Measurements from ENCODE around the gene VNN1. TPM values are rescaled to one million over a fixed set of nuclear protein-coding genes. Genes with fewer than 3 reads are reported as not detected.

The VNN1 gene
- total RNA-seq, 4 donors from 2014 or later: 4.5 to 41.6 (median 7.0) TPM

DNA sequence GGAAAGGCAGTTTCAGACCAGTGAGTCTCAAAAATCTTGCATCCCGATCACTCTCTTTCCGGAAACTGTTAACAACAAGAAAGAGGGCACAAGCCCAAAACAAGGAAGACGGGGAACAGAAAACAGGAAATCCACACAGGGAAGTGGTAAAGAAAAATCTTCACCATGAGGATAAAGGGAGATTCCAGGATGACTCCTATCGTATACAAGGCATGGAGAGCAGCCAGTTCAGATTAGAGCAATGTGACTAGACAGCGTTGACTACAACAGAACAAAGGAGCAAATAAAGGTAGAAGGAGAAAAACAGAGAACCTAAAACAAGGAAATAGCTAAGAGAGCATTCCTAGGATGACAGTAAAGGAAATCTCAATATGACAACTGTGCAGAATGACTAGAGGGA is 26.5 kb downstream of the VNN1 start:
- TF ChIP-seq, protein P1, sequence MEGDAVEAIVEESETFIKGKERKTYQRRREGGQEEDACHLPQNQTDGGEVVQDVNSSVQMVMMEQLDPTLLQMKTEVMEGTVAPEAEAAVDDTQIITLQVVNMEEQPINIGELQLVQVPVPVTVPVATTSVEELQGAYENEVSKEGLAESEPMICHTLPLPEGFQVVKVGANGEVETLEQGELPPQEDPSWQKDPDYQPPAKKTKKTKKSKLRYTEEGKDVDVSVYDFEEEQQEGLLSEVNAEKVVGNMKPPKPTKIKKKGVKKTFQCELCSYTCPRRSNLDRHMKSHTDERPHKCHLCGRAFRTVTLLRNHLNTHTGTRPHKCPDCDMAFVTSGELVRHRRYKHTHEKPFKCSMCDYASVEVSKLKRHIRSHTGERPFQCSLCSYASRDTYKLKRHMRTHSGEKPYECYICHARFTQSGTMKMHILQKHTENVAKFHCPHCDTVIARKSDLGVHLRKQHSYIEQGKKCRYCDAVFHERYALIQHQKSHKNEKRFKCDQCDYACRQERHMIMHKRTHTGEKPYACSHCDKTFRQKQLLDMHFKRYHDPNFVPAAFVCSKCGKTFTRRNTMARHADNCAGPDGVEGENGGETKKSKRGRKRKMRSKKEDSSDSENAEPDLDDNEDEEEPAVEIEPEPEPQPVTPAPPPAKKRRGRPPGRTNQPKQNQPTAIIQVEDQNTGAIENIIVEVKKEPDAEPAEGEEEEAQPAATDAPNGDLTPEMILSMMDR (IDR thresholded peaks at IDR 0.05; ENCODE audit: low read depth): no peak

DNA sequence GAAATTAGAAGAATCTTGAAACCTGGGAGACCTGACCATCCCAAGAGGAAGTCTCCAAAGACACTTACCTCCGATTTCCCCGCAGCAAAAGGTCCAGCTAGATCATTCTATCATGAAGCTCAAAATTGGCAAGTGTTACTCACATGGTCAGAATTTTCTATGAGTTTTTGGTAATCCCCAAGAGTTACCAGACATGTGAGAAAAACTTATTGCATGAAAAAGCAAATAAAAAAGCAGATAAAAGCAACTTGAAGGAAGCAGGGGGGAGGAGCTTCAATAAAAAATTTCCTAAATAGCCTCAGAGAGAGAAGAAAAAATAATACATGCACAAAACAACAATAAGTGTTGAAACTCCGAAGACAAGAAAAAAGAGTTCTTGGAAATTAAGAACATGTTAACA is 27.3 kb downstream of the VNN1 start:
- TF ChIP-seq, protein P1 (IDR thresholded peaks at IDR 0.05; ENCODE audit: low read depth): no peak

DNA sequence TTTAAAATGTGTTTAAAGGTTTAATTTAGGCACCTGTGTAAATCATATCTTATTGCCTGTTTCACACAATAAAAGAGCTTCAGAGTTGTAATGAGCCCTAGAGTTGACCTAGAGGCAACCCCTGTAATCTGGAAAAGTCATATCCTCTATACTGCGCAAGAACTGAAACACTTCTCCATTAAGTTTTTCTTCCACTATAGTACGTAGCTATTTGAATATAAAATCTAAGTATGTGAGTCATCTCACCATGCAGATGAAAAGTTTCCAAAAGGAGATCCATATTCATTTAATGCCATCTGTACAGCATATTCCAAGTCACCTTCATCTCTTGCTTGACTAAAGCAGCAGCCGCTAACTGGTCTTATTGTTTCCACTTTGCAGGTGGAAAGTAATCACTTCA is 28.8 kb downstream of the VNN1 start:
- TF ChIP-seq, protein P1 (IDR thresholded peaks at IDR 0.05; ENCODE audit: low read depth): no peak

DNA sequence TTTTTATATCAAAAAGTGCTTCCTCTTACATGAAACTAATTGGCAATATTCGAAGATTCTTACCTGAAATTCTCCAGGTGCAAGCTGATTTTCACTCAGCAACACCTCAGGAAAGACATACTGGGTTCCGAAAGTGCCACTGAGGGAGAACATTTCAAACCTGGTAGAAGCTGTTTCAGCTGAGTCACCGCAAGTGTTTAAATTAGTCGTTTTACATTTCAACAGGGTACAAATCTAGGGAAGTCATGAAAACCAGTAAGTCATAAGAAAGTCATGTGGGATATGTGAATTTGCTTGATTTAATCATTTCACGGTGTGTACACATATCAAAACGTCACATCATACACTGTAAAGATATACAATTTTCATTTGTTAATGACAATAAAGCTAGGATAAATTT is 29.6 kb downstream of the VNN1 start:
- TF ChIP-seq, protein P1 (IDR thresholded peaks at IDR 0.05; ENCODE audit: low read depth): no peak

DNA sequence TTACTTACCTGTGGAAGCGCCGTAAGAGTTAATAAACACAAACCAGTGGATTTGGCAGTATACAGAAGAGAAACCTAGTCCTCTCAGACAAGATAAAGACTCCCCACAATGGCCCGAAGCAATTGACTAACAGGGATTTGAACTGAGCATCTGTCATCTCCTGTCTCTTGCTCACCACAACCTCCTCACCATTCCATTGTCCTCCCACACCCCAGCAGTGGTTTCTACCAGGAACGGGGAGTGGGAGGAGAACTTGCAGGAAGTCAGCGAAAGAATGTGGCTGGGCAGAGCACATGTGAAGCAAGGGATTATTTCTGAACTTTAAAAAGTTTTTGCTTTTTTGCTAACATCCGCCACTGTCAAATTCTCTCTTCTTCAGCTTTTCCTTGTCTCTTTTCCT is 30.3 kb downstream of the VNN1 start:
- TF ChIP-seq, protein P1 (IDR thresholded peaks at IDR 0.05; ENCODE audit: low read depth): no peak

DNA sequence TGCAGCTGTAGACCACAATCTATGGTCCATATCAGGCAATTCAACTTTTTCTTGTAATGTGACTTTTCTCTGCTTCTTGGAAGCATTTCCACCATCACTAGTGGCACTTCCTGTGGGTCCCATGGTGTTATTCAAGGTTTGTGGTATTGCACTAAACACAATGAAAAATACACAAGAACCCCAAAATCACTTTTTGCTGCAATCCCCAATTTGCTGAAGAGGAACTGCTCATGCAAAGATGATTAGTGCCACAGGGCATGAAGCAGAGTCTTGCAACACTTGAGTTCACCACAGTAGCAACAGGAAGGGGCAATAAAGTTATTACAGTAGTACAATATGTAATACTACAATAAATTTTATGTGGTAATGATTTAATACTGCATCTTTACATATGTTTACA is 38.1 kb downstream of the VNN1 start:
- TF ChIP-seq, protein P1 (IDR thresholded peaks at IDR 0.05; ENCODE audit: low read depth): no peak

DNA sequence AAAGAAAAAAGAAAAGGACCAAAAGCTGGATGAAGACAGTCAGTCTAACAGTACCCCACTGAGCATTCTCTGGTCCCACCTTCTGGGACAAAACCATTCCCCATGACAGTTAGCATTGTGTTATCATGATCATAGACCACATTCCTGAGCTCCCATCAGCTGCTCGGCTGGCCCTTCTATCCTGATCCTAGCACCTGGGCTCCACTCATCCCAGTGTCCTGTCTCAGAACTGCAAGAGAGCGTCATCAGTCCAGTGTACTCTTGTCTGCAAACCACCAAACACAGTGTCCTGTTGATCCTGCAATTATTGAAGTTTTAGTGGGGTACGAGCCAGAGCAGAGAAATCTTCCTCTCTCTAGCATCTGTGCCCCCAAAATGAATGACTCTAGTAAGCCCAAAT is 38.9 kb downstream of the VNN1 start:
- TF ChIP-seq, protein P1 (IDR thresholded peaks at IDR 0.05; ENCODE audit: low read depth): no peak

Data from subcutaneous adipose tissue (tissue), 4 donors.